Activated CD4-positive, alpha-beta T cell treated with anti-CD3 and anti-CD28 coated beads, Interleukin-2, amount 50 U/mL, for 16 hours (primary cell): Measurements from ENCODE around the gene ATP8A2.
"Not testable (repeated sequence)": the region's sequence is repeated elsewhere in the genome, so short reads cannot be mapped to it uniquely, and the experiment has no call there.

ENCODE experiments used
- DNase-seq: peaks from one replicate; pipeline ENCODE4 v3.0.0-alpha.2; 2020

Gene ATP8A2

DNA sequence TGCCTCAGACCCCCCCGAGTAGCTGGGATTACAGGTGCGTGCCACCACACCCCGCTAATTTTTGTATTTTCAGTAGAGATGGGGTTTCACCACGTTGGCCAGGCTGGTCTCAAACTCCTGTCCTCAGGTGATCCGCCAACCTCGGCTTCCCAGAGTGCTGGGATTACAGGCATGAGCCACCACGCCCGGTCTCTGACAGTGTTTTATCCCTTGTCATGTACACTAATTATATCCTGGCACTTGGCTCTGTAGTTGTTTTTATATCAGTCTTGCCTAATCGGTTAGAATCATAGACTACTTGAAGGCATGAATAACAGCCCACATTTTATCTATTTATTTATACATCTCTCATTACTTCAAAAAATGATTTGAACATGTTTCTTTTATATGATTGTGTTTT, 455.4 kb downstream of the ATP8A2 start:
- DNase-seq: not testable (repeated sequence)

- no peak for DNase-seq
Measured at GRCh38 chr13:25827831-25828465, 456.2 kb downstream of the ATP8A2 start.

DNA sequence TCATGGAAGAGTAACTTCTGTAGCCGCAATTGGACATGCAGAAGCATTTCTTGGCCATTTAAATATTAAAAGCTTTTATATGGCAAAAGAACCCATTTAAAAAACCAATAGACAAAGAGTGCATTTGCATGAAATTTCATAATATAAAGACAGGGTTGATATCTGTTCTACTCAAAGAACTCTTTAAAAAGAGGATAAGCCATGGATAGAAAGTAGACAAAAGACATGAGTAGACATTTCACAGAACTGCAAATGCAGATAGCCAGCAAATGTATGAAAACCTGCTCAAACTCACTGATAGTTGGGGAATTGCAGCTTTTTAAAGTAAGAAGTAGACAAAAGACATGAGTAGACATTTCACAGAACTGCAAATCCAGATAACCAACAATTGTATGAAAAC, 462.0 kb downstream of the ATP8A2 start:
- DNase-seq: no peak

DNA sequence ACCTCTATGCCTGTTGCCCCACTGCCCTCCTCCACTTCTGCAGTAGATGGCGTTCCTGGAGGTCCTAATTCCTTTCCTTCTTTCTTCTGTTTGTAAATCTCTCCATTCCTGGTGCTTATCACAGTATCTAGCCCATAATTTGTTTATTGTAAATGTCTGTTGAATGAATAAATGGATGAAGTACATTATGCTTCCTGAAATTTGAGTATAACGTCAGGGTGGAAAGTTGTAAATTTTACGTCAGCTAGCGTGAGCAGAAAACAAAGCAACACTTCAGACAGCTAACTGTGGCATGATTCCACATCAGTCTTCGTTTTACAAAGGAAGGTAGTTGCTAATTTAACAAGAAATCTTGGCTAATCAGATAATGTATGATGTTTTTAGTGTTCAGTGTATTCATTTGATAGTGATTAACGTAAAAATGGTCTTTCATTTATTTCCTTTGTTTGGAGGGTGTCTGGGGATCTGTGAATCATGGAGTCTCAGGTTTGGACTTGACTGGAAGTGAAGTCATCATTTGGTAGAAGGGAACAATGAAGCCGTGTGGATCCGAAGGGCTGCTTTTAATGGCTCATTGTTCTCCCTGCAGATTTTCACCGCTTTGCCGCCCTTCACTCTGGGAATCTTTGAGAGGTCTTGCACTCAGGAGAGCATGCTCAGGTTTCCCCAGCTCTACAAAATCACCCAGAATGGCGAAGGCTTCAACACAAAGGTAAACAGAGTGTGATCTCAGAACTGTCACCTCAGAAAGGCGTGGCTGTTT, 465.0 kb downstream of the ATP8A2 start:
- DNase-seq: no peak

GRCh38 chr13:25839371-25839770, 467.6 kb downstream of the ATP8A2 start:
- DNase-seq: no peak

GRCh38 chr13:25840261-25840660, 468.5 kb downstream of the ATP8A2 start:
- no peak for DNase-seq

- DNase-seq: no peak
Measured at GRCh38 chr13:25840931-25841330, 469.2 kb downstream of the ATP8A2 start.

DNA sequence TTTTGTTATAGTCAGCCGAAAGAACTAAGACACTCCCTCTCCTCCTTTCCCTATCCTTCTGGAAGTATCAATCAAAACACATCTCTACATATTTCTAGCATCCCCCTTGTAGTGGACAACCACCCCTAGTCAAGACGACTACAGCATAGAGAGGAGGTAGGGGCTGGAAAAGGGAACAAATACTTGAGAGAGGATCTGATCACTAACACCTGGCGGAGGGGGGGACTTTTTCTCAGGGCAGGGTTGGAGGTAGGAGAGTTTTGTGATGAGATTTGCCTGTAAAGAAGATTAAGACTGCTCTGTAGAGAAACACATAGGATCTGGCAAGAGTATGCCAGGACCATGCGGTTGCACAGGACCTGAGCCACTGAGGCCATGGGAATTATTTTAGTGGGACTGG, 471.9 kb downstream of the ATP8A2 start:
- DNase-seq: no peak

DNA sequence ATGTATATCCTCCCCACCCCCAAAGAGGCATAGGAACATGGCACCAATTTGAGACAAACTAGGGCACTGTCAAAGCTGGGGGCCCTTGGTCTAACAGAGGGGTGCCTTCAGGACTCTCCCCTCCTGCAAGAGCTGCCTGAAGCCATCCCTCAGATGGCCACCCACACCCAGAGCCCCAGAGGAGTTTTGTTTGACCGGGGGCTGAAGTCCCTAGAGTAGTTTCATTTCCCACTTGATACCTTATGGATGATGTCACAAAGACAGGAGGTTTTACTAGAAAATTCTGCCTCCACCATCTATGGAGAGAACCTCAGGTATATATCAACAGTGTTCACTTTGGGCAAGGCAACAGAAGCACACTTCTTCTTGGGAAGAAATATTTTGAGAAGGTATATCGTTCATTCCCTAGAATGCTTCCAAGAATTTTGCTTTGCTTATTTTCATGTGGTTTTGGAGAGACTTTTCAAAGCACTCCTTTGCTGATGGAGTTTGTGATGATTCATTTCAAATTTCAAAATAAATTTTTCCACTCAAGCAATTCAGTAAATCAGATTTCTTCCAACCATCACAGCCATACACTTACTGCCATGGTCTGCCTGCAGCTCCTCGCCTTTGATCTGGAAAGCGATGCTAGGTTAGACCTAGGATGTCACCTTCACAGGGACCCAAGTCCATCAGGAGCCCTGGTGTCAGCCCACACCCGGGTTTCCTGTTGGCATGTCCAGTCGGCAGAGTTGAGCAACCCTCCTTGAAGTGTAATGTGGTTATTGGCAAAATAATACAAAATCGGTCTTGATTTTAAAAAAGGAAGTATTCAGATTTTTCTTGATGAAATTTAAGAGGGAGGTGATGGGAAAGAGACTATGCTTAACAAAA, 473.0 kb downstream of the ATP8A2 start:
- no peak for DNase-seq

GRCh38 chr13:25846222-25846984, 474.6 kb downstream of the ATP8A2 start:
- no peak for DNase-seq

DNA sequence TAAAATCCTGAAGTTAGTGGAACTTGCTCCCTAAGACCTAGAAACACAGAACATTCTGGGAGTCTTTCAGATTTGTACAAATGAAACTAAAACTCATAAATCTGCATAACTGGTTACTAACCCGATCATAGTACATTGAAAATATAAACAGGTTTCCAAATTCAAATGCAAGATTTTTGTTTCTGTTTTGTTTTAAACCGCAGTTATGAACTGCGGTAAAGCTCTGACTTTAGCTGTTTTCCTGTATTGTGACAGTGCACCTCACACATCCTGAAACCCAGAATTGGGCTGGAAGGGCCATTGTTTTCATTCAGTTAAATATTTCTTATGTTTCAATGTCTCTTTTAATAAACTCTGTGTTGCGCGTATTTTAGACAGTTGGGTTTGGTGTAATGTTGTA, 475.4 kb downstream of the ATP8A2 start:
- DNase-seq: peak; percentile 54

DNA sequence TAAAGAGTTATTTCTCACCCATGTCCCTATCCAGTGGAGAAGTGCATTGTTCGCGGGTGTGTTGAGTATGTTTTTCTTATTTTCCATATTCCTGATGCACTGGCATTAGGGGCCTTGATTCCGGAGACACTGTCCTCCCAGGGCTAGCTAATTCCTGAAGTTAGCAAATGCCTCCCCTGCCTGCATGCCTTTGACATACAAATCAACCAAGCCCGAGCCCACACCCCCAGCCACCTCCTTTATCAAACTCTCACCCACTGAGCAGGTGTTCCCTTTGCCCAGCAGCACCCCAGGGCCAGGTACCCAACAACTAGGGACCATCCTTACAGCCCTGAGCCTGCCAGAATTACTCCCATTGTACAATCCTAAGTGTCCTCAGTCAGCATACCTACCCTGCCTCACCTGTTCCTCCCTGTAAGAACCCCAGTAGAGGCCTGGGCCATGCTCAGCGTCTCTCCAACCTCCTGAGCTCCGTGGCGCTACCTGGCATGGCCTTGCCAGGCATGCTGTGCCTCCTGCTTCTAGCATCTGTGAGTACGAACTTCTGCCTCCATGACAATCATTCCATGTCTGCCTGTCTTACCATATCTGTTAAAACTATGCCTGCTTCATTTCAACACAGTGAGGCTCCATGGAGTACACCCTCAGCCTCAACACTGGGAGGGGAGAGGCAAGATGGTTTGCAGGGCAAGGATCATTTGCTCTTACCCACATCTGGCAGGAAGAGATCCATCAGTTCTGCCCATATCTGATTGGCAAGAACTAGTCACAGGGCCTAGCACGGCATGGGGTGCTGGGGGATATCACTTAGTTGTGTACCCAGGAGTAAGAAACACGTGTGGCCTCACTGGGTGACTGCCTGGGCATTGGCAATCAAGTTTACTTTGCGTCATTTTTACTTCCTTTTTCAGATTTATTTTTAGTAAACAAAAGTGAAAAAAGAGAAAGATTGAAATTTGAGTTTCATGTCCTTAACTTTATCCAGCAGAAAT, 476.2 kb downstream of the ATP8A2 start:
- no peak for DNase-seq

- DNase-seq: no peak
Measured at GRCh38 chr13:25848812-25849745, 477.3 kb downstream of the ATP8A2 start.

DNA sequence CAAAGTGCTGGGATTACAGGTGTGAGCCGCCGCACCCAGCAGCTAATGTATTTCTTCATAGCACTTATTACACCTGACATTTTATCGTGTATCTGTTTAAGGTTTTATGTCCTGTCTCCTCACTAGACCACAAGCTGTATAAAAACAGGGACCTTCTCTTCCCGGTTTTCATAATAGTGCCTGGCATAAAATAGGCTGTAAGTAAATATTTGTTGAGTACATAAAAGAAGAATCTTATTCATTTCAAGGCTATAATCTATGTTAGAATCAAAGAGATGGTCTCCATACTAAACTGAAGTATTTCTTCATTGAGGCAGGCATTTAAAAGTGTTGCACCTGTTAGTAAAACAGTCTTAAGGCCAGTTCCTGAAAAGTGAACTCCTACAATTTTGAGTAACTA, 486.1 kb downstream of the ATP8A2 start:
- no peak for DNase-seq

DNA sequence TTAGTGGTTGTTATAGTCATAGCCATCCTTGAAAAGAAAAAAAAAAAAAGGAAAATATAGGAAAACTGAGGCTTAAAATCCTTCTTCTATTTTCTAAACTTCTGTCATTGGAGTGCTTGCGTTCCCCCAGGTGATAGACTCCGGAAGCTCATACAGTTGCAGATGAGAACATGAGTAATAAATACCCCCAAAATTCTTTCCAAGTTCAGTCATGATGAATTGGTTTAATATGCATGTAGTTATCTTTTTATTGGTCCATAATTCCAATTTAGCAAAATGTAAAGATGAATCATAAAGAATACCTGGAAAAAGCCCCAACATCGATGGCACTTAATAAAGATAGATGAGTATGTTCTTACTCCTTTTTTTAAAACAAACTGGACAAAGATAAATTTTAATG, 487.8 kb downstream of the ATP8A2 start:
- DNase-seq: no peak

DNA sequence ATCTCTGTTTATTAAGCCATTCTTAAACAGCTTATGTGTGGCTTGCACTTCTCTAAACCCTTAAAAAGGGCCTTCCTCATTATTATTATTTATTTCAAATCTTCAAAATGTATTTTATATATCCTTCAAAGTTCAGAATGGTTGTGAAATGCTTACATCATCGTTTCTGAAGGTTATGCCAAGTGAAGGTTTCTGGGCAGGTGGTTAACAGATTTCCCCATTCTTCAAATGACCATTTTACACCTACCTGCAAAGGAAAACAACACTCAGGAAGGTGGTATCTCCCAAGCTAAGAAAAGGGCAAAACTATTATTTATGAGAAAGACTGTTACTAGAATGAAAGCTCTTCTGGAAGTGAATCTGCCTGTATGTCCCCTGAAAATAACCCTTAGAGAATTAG, 488.5 kb downstream of the ATP8A2 start:
- no peak for DNase-seq

GRCh38 chr13:25860862-25861261, 489.1 kb downstream of the ATP8A2 start:
- DNase-seq: no peak

DNA sequence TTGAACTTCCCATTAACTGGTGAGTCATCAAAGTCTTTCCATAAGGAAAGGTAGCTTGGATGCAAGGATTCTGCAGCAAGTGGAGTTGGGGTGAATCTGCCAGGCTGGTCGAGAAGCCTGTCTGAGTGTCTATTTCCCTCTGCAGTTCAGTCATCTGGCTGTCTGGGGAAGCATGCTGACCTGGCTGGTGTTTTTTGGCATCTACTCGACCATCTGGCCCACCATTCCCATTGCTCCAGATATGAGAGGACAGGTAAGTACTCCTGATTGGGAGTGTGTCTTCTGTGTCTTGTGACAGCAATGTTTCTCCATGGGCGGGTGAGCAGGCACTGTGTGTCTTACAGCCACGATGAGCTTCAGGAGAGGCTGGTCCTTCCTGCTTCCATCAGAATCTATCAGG, 490.4 kb downstream of the ATP8A2 start:
- no peak for DNase-seq

DNA sequence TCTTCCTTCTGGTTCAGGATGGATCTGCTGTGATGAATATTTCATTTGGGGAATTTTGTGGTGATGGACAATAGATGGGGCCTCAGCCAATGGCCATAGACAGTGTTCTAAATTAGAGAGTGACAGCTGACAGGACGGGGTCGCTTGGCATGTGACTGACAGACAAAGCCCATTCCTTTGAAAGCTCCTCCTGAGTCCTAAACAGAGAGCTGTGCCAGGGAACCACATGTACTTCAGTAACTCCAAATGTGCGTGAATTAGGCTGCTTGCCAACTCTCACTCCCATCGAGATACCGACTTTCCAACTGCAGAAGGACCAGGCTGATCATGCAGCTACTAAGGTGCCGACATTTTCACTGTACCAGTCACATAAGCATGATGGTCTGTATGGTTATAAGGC, 492.3 kb downstream of the ATP8A2 start:
- DNase-seq: no peak

DNA sequence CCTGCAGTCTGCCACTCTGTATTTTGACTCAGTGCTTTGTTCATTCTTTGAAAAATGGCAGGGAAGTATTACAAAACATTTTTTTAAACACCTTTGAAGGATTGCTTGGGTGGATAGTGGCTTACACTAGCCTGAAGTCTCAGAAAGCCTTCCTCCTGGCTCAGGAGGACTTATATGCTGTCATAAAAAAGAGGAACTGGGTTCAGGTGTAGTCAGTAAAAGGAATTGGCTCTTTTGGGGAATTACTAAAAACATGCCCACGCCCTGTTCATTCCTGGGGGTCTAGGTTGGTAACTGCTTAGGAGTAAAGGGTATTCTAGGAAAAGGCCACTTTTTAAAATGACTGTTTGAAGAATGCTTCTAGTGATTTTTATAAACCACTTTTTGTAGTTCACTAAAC, 493.2 kb downstream of the ATP8A2 start:
- DNase-seq: no peak

DNA sequence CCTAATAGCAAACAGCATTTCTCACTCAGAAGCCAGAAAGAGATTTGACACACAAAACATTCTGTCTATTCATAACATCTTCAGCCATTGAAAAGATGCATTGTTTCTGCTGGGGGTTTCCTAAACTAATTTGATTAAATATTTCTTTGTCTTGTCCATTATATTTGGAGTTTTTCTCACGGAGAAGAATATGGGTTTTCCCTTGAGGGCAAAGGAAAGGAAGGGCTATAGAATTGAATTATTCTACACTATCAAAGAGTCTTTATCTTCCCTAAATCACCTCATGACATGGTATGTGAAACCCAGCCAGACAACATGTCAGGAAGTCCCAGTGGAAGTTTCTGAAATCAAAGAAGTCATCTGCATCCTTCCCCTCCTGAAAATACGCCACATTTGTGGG, 493.6 kb downstream of the ATP8A2 start:
- DNase-seq: no peak
